ENCODE measurements around the gene TNFRSF13B. TPM values are rescaled to one million over a fixed set of nuclear protein-coding genes. Genes with fewer than 3 reads are reported as not detected.
A peak's percentile ranks its signal among the peaks of the same experiment; 100 is the strongest.
"Not testable (repeated sequence)": the region's sequence is repeated elsewhere in the genome, so short reads cannot be mapped to it uniquely, and the experiment has no call there.

The TNFRSF13B gene
- total and polyA plus RNA-seq, 3 experiments from 2014 or later: not detected

GRCh38 chr17:17017343-17018014 is 45.6 kb upstream of the TNFRSF13B start:
- Mint-ChIP-seq H3K4me1 (peaks cover 34 to 42% (median 39%) of the 10 kb centered on the region in 3 donors), H3K9me3 (no peaks in the 10 kb centered on the region), H3K36me3 (no peaks in the 10 kb centered on the region), H3K27me3 (no peaks in the 10 kb centered on the region), H3K27ac (peak overlapping the region in 5 of 8 donors; percentile 29 to 93 (median 70)), H3K4me3 (no peak overlapping the region)
- no peaks in the 10 kb centered on the region for H3K36me3 ChIP-seq (ENCODE audit: insufficient read depth, low read length)
- no peaks in the 10 kb centered on the region for H3K27me3 ChIP-seq (ENCODE audit: insufficient read depth, low read length, poor library complexity, severe bottlenecking)
- POLR2A ChIA-PET: no interaction called here
- peaks cover 26% of the 10 kb centered on the region for H3K4me1 ChIP-seq (ENCODE audit: insufficient read depth, low read length)
- DNase-seq: no peak
- no peaks in the 10 kb centered on the region for H3K9me3 ChIP-seq (ENCODE audit: low read length)
- H3K27ac ChIP-seq (ENCODE audit: low read depth, low read length): no peak overlapping the region
- CTCF ChIA-PET: interaction anchor here (1.0 kb wide), 1 partner anchor 428 kb away, joined by 3 read pairs; no protein-coding TSS in a partner anchor
- H3K4me3 ChIP-seq (ENCODE audit: low read length): no peak overlapping the region

DNA sequence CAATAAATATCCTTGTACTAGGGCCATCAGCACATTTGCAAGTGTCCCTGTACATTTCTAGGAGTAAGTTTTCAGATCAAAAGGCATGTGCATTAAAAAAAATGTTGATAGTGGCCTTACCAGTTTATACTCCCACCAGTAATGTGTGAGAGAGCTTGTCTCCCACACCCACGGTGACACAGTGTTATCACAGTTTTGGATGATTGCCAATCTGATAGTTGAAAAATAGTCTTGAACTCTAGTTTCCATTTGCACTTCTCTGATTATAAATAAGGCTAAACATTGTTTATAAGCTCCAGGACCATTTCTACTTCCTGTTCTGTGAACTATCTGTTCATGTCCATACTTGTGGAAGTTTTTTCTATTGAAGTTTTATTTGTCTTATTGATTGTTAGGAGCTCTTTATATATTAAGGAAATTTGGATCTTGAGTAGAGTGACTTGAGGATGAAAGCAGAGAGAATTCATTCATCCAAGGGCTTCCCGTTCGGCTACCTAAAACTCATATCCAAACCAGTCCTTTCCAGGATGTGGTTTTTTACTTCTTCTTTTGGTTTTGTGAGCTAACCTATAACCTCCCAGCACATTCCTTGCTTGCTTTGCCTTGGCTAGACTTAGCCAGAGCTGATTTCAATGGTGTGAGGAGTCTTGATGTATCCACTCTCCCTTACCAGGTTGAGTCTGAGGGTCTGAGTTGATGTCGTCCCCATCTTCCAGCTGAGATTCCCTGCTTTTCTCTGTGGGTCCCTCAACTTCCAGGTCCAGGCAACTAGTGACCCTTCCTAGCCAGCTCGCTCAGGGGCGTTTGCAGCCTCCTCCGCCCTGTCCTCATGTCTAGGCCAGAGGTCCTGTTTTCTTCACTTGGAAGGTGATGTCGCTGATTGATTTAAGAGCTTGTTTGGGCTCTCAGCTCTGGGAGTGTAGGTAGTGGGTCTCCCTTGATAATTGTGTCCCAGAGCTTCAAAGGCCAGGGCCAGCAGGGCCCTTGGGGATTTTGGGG is 44.6 kb upstream of the TNFRSF13B start:
- H3K4me1 ChIP-seq (ENCODE audit: insufficient read depth, low read length): peaks cover 26% of the 10 kb centered on the region
- Mint-ChIP-seq H3K4me1 (peaks cover 34 to 42% (median 39%) of the 10 kb centered on the region in 3 donors), H3K4me3 (peak overlapping the region in 4 of 7 donors; percentile 13 to 35 (median 24)), H3K27ac (peak overlapping the region; percentile 49 to 82 (median 69))
- peak in 1 of 5 donors; percentile 49 for DNase-seq
- not testable (repeated sequence) for H3K9me3 Mint-ChIP-seq; H3K27me3 ChIP-seq (ENCODE audit: insufficient read depth, low read length, poor library complexity, severe bottlenecking); H3K27ac ChIP-seq (ENCODE audit: low read depth, low read length); H3K36me3 Mint-ChIP-seq; H3K9me3 ChIP-seq (ENCODE audit: low read length); H3K4me3 ChIP-seq (ENCODE audit: low read length); H3K36me3 ChIP-seq (ENCODE audit: insufficient read depth, low read length); H3K27me3 Mint-ChIP-seq
- ChIA-PET POLR2A (interaction anchor here (0.6 kb wide), 1 partner anchor 12 kb away, joined by 4 read pairs; no protein-coding TSS in a partner anchor), CTCF (interaction anchor here (1.0 kb wide), 1 partner anchor 427 kb away, joined by 3 read pairs; no protein-coding TSS in a partner anchor)

GRCh38 chr17:17015230-17015629 is 43.3 kb upstream of the TNFRSF13B start:
- Mint-ChIP-seq H3K36me3 (no peaks in the 10 kb centered on the region), H3K9me3 (no peaks in the 10 kb centered on the region), H3K4me1 (peaks cover 34 to 42% (median 39%) of the 10 kb centered on the region in 3 donors), H3K27me3 (no peaks in the 10 kb centered on the region), H3K4me3 (no peak overlapping the region), H3K27ac (peak overlapping the region in 6 of 8 donors; percentile 10 to 79 (median 40))
- Histone ChIP-seq H3K27ac (ENCODE audit: low read depth, low read length) (no peak overlapping the region), H3K4me3 (ENCODE audit: low read length) (no peak overlapping the region), H3K9me3 (ENCODE audit: low read length) (no peaks in the 10 kb centered on the region), H3K27me3 (ENCODE audit: insufficient read depth, low read length, poor library complexity, severe bottlenecking) (no peaks in the 10 kb centered on the region), H3K36me3 (ENCODE audit: insufficient read depth, low read length) (no peaks in the 10 kb centered on the region), H3K4me1 (ENCODE audit: insufficient read depth, low read length) (peaks cover 26% of the 10 kb centered on the region)
- peak in 1 of 5 donors; percentile 4 for DNase-seq
- ChIA-PET CTCF (no interaction called here), POLR2A (no interaction called here)

GRCh38 chr17:17014748-17015124 is 42.8 kb upstream of the TNFRSF13B start:
- H3K9me3 ChIP-seq (ENCODE audit: low read length); H3K4me3 ChIP-seq (ENCODE audit: low read length); CTCF ChIA-PET; H3K36me3 Mint-ChIP-seq; H3K27ac ChIP-seq (ENCODE audit: low read depth, low read length); POLR2A ChIA-PET; H3K27me3 ChIP-seq (ENCODE audit: insufficient read depth, low read length, poor library complexity, severe bottlenecking); H3K36me3 ChIP-seq (ENCODE audit: insufficient read depth, low read length); H3K27me3 Mint-ChIP-seq; H3K9me3 Mint-ChIP-seq: not testable (repeated sequence)
- Mint-ChIP-seq H3K4me1 (peaks cover 34 to 42% (median 39%) of the 10 kb centered on the region in 3 donors), H3K27ac (peak overlapping the region in 3 of 8 donors; percentile 29 to 79 (median 36)), H3K4me3 (peak overlapping the region in 1 of 7 donors; percentile 13)
- peaks cover 26% of the 10 kb centered on the region for H3K4me1 ChIP-seq (ENCODE audit: insufficient read depth, low read length)
- DNase-seq: peak in 1 of 5 donors; percentile 18

DNA sequence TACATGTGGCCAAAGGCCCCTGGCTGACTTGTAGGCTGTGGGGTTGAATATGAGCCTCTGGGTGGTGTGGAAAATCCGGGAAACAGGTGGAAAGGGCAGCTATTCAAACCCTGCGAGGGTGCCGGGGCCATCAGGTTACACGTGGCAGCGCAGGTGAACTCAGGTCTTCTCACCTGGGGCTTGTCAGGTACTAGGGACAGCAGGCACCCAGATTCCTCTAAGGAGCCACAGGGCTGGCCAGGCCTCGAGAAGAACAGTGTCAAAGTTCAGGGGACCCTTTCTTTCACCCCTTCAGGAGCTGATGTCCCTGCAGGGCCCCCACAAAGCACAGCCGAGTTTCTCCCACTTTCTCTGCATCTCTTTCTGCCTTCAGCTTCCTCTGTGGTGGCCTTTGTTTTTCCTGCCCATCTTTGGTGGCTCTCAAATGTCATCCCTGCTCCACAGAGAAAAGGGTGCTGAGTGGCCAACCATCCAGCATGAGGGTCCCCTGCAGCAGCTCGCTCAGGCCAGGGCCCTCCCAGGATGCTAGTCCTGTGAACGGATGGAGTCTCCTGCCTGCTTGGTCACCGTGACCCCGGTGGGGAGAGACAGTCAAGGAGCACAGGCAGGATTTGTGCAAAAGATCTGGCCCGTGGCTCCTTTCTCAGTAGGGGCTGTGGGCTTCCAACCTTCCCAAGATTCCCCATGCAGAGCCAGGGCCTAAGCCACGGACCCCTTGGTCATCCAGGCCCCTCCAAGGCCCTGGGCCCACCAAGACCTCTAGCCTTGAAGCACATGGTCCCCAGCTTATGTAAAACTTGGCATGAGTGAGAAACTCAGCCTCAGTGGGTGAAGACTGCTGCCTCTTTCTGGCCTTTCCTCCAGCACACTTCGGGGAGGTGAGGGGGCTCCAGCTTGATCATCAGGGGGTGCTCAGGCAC is 42.2 kb upstream of the TNFRSF13B start:
- H3K4me1 ChIP-seq (ENCODE audit: insufficient read depth, low read length): peaks cover 26% of the 10 kb centered on the region
- CTCF ChIA-PET; H3K9me3 Mint-ChIP-seq; H3K27me3 Mint-ChIP-seq; H3K4me3 ChIP-seq (ENCODE audit: low read length); H3K36me3 Mint-ChIP-seq; H3K36me3 ChIP-seq (ENCODE audit: insufficient read depth, low read length); H3K27ac ChIP-seq (ENCODE audit: low read depth, low read length); H3K27me3 ChIP-seq (ENCODE audit: insufficient read depth, low read length, poor library complexity, severe bottlenecking); POLR2A ChIA-PET; H3K4me3 Mint-ChIP-seq; H3K9me3 ChIP-seq (ENCODE audit: low read length): not testable (repeated sequence)
- DNase-seq: peak in 1 of 5 donors; percentile 0
- H3K27ac Mint-ChIP-seq: peak overlapping the region in 1 of 8 donors; percentile 14
- H3K4me1 Mint-ChIP-seq: peaks cover 34 to 42% (median 39%) of the 10 kb centered on the region in 3 donors

DNA sequence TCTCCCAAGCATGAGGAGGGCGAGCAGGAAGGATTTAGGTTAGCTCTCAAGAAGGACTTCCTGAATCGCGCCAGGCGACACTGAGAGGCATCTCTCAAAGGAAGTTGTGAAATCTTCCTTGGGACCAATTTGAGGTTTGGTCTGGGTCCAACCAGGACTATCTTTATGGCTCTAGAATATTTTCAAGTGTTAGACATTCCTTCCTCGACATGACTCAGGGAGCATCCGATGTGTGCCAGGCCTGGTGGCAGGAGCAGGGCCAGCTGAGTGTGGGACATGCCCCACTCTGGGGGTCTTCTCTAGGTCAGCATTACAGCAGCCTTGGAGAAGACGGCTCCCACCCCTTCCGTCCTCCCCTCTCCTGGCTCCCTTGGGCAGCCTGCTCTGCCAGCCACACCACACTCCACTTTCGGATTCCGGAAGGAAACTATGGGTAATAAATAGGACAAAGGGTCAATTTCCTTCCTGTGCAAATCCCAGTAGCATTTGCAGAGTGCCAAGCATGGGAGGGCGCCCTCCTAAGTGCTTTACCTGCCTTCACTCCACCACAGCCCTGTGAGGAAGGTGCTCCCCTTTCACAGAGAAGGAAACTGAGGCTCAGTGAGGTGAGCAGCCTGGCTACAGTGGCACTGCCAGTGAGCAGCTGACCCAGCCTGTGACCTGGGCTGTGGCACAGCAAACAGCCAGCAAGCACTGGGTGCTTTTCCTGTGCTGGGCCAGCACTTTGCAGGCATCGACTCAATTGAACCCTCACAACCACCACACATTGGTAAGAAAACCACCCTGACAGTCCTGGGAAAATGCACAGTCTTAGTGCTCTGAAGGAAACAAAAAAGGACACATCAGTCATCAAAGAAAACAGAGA is 39.4 kb upstream of the TNFRSF13B start:
- H3K27ac ChIP-seq (ENCODE audit: low read depth, low read length); H3K27ac Mint-ChIP-seq; H3K27me3 ChIP-seq (ENCODE audit: insufficient read depth, low read length, poor library complexity, severe bottlenecking); H3K36me3 Mint-ChIP-seq; CTCF ChIA-PET; DNase-seq; H3K9me3 ChIP-seq (ENCODE audit: low read length); H3K27me3 Mint-ChIP-seq; H3K4me3 Mint-ChIP-seq; H3K4me3 ChIP-seq (ENCODE audit: low read length); POLR2A ChIA-PET; H3K4me1 ChIP-seq (ENCODE audit: insufficient read depth, low read length); H3K36me3 ChIP-seq (ENCODE audit: insufficient read depth, low read length); H3K9me3 Mint-ChIP-seq: not testable (repeated sequence)
- peaks cover 17 to 19% (median 18%) of the 10 kb centered on the region in 3 donors for H3K4me1 Mint-ChIP-seq

GRCh38 chr17:17010545-17011034 is 38.7 kb upstream of the TNFRSF13B start:
- H3K36me3 Mint-ChIP-seq; CTCF ChIA-PET; POLR2A ChIA-PET; DNase-seq; H3K4me3 Mint-ChIP-seq; H3K4me1 ChIP-seq (ENCODE audit: insufficient read depth, low read length); H3K27ac ChIP-seq (ENCODE audit: low read depth, low read length); H3K9me3 ChIP-seq (ENCODE audit: low read length); H3K4me3 ChIP-seq (ENCODE audit: low read length); H3K27ac Mint-ChIP-seq; H3K27me3 ChIP-seq (ENCODE audit: insufficient read depth, low read length, poor library complexity, severe bottlenecking); H3K27me3 Mint-ChIP-seq; H3K36me3 ChIP-seq (ENCODE audit: insufficient read depth, low read length); H3K9me3 Mint-ChIP-seq: not testable (repeated sequence)
- peaks cover 10 to 12% (median 11%) of the 10 kb centered on the region in 3 donors for H3K4me1 Mint-ChIP-seq

All from CD8-positive, alpha-beta memory T cell (primary cell).